Esophagus muscularis mucosa (tissue), 4 donors: Measurements from ENCODE around the gene RYR2.

ENCODE experiments used
- CTCF ChIP-seq, 3 experiments: fragments of 200-600 bp in 2 of 3; fragments of 450-650 bp in 1 of 3; sonication (generic) in 2 of 3; IDR thresholded peaks; one replicate each; pipeline ENCODE4 v1.5.1; 2017 to 2019; ENCODE audit warnings: antibody characterized with exemption in 3 of 3, mild to moderate bottlenecking in 2 of 3, moderate library complexity in 1 of 3
- EP300 ChIP-seq: sonication (generic); formaldehyde crosslinking; IDR thresholded peaks from one replicate; pipeline ENCODE4 v1.6.1; 2017; ENCODE audit warnings: antibody characterized with exemption
- POLR2A ChIP-seq: fragments of 450-650 bp; IDR thresholded peaks from one replicate; pipeline ENCODE4 v1.6.1; 2017; ENCODE audit warnings: antibody characterized with exemption, moderate library complexity, mild to moderate bottlenecking, low read depth
- POLR2AphosphoS5 ChIP-seq, 2 donors: sonication (generic); formaldehyde crosslinking; IDR thresholded peaks; one replicate each; pipeline ENCODE4 v1.6.1; 2017; ENCODE audit warnings: antibody characterized with exemption in 2 of 2

GRCh38 chr1:237429252-237429651, 387.3 kb downstream of the RYR2 start:
- TF ChIP-seq POLR2A: no peak
- TF ChIP-seq CTCF (IDR thresholded peaks at IDR 0.05): no peak
- TF ChIP-seq EP300: no peak
- TF ChIP-seq POLR2AphosphoS5 (IDR thresholded peaks at IDR 0.05): no peak
